ENCODE measurements around the gene STOX1. TPM values are rescaled to one million over a fixed set of nuclear protein-coding genes. Genes with fewer than 3 reads are reported as not detected.

The STOX1 gene
- total RNA-seq, 4 donors from 2014 or later = 11.4 to 38.0 (median 15.4) TPM

DNA sequence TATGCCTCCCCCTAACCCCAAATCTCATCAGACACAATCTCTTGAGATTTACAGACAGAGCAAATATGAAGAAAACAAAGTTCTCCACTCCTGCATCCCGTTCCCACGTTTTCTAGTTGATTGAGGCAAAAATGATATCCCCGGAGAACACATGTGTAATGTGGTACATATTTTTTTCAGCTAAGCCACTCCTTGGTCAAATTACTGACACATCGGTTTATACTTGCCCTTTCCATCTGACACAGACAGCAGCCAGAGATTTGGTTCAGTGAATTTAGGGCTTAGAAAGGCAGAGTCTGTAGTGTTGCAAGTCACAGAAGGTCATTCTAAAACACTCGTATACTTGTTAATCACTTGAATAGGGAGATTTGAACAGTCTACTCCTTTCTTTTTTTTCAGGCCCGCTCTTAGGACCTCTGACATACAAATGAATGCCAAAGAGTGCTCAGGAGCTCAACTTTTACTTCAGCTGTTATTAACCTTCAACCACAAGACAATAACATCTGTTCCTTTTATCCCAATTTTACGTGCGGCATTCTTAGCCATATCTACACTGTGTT lies 71.9 kb downstream of the STOX1 start:
- no peak overlapping the region for H3K27ac ChIP-seq
- no peaks in the 10 kb centered on the region for H3K36me3 ChIP-seq
- peaks cover 3 to 41% (median 10%) of the 10 kb centered on the region in 3 donors for H3K4me1 ChIP-seq
- WGBS, 2 donors (ENCODE audit: low coverage in 1 of 2) = 84% methylated on average over 5 to 8 of the region's 8 CpGs
- no peaks in the 10 kb centered on the region for H3K9me3 ChIP-seq
- TF ChIP-seq POLR2A (IDR thresholded peaks at IDR 0.05) = no peak
- TF ChIP-seq EP300 (IDR thresholded peaks at IDR 0.05) = no peak
- TF ChIP-seq, protein P1, sequence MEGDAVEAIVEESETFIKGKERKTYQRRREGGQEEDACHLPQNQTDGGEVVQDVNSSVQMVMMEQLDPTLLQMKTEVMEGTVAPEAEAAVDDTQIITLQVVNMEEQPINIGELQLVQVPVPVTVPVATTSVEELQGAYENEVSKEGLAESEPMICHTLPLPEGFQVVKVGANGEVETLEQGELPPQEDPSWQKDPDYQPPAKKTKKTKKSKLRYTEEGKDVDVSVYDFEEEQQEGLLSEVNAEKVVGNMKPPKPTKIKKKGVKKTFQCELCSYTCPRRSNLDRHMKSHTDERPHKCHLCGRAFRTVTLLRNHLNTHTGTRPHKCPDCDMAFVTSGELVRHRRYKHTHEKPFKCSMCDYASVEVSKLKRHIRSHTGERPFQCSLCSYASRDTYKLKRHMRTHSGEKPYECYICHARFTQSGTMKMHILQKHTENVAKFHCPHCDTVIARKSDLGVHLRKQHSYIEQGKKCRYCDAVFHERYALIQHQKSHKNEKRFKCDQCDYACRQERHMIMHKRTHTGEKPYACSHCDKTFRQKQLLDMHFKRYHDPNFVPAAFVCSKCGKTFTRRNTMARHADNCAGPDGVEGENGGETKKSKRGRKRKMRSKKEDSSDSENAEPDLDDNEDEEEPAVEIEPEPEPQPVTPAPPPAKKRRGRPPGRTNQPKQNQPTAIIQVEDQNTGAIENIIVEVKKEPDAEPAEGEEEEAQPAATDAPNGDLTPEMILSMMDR (IDR thresholded peaks at IDR 0.05) = no peak
- TF ChIP-seq POLR2AphosphoS5 (IDR thresholded peaks at IDR 0.05) = no peak
- no peak overlapping the region for H3K4me3 ChIP-seq
- H3K27me3 ChIP-seq = no peaks in the 10 kb centered on the region
- ATAC-seq = no peak

DNA sequence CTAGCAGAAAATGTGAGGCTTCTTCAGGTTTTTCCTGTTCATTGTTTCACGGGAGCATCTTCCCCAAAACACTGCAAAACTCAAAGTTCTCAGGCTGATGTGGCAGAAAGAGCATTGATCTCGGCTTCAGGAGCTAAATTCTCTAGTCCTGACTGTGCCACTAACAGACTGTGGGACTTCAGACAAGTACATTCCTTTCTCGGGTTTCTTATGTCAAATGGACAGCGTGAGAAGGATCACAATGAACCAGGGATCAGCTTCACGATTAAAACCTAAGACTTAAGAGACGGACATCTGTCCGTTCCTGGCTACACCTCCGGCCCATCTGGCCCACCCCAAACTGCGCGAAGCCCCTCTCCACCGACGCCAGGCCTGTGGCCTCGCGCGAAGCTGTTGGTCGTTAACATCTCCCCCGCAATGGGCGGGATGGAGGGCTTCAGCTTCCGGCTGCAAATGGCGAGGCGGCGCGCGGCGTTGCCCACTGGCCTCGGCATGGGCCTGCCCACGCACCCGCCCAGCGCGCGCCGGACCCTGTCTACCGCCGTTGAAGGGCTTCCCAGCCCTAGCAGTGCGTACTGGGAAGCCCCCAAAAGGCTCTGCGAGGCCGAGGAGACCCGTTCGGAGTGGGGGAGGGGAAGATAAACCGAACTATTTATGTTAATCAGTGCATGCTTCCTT lies 73.2 kb downstream of the STOX1 start:
- 36 to 63% methylated on average over 1 to 2 of the region's 40 CpGs for WGBS, 2 donors (ENCODE audit: low coverage in 1 of 2)
- ATAC-seq = peak; percentile 63
- Histone ChIP-seq H3K27ac (peak overlapping the region; percentile 96 to 99 (median 99)), H3K36me3 (no peaks in the 10 kb centered on the region), H3K9me3 (no peaks in the 10 kb centered on the region), H3K4me3 (peak overlapping the region; percentile 62 to 94), H3K27me3 (no peaks in the 10 kb centered on the region), H3K4me1 (peaks cover 3 to 52% (median 10%) of the 10 kb centered on the region in 3 donors)
- no peak for TF ChIP-seq POLR2AphosphoS5 (IDR thresholded peaks at IDR 0.05)
- TF ChIP-seq, protein P1 (IDR thresholded peaks at IDR 0.05) = no peak
- no peak for TF ChIP-seq EP300 (IDR thresholded peaks at IDR 0.05)
- peak; percentile 28 to 39 for TF ChIP-seq POLR2A (IDR thresholded peaks at IDR 0.05)

DNA sequence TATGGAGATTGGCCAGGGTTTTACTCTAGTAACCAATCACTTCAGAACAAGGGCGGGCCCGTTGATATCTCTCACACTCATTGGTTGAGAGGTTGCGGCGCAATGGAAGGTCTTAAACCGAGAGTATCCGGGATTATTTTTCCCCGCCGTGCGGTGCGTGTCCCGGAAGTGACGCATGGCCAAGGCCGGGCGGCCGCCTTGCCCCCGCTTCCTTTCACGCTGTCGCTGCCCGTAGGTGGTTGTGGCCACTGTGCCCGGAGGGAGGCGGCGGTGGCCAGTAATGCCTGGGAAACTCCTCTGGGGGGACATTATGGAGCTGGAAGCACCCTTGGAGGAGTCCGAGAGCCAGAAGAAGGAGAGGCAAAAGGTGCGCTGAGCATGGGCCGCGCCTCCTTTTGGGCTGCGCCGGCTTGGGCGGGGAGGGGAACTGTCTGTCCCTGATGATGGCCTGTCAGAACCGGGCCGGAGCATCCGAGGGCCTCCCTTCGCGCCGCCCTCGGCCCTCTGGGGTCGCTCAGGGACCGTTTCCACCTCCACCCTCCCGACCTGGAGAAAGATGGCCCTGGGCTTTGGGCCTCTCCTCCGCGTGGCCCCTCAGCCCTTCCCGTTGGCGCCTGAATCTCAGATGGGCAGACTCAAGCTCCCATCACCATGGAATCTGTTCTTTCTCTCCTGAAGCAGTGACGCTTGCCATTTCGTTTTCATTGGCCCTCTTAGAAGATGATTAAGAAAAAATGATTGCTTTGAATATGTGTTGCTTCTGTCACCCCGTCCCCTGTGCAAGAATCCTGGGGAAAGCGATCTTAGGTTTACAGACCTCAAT lies 74.0 kb downstream of the STOX1 start, which contains the start of gene DDX50:
Gene DDX50, plus strand, starts transcription at position 211 of the 823 bp plus-strand sequence. Its CDS starts 70 bp downstream, at position 281.
- peak within 1 kb of the TSS; percentile 96 to 99 (median 99) for H3K27ac ChIP-seq
- peaks cover 3 to 60% (median 10%) of the 10 kb centered on the region in 3 donors for H3K4me1 ChIP-seq
- H3K36me3 ChIP-seq = peaks cover 0 to 5% of the 10 kb centered on the region in 2 donors
- H3K9me3 ChIP-seq = no peaks in the 10 kb centered on the region
- peak; percentile 99 for ATAC-seq
- no peaks in the 10 kb centered on the region for H3K27me3 ChIP-seq
- TF ChIP-seq POLR2A (IDR thresholded peaks at IDR 0.05) = peak; percentile 43 to 53
- peak; percentile 88 for TF ChIP-seq POLR2AphosphoS5 (IDR thresholded peaks at IDR 0.05)
- TF ChIP-seq EP300 (IDR thresholded peaks at IDR 0.05) = no peak
- TF ChIP-seq, protein P1 (IDR thresholded peaks at IDR 0.05) = peak in 3 of 4 experiments; percentile 20 to 52 (median 38)
- WGBS, 2 donors (ENCODE audit: low coverage in 1 of 2) = 0 to 2% methylated on average over 5 to 6 of the region's 47 CpGs
- peak within 1 kb of the TSS; percentile 62 to 94 for H3K4me3 ChIP-seq

DNA sequence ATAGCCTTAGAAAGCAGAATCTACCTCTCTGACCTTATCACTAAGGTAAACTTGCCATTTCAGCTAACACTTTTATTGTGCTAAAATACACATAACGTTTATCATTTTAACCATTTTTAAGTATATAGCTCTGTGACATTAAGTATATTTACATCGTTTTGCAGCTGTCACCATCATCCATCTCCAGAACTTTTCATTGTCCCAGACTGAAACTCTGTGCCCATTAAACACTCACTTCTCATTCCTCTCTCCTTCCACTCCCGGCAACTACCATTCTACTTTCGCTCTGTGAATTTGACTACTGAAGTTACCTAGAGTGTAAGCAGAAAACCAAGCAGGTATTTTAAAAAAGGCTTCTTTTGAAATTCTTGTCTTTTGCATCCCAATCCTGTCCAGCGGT lies 75.1 kb downstream of the STOX1 start:
- Histone ChIP-seq H3K9me3 (no peaks in the 10 kb centered on the region), H3K4me1 (peaks cover 3 to 57% (median 10%) of the 10 kb centered on the region in 3 donors), H3K27ac (peak overlapping the region in 1 of 4 donors; percentile 99), H3K4me3 (peak overlapping the region in 1 of 2 donors; percentile 62), H3K36me3 (peaks cover 0 to 16% of the 10 kb centered on the region in 2 donors), H3K27me3 (no peaks in the 10 kb centered on the region)
- ATAC-seq = no peak
- 47 to 51% methylated on average over 3 to 5 of the region's 5 CpGs for WGBS, 2 donors (ENCODE audit: low coverage in 1 of 2)
- no peak for TF ChIP-seq POLR2A (IDR thresholded peaks at IDR 0.05)
- TF ChIP-seq, protein P1 (IDR thresholded peaks at IDR 0.05) = no peak

Measured in gastroesophageal sphincter (tissue), 4 donors.